SK-N-SH (cell line): ENCODE data around the gene RIMS3.

Experiments used
- EP300 ChIP-seq, 2 experiments: IDR thresholded peaks; 2 replicates each; pipeline versions ENCODE4 v1.4.0 to v1.6.1; 2012; ENCODE audit warnings: borderline replicate concordance in 1 of 2, low read depth in 1 of 2, low read length in 1 of 2
- JUND ChIP-seq: IDR thresholded peaks from 2 replicates; pipeline ENCODE4 v1.4.0; 2012
- MAX ChIP-seq: IDR thresholded peaks from 2 replicates; pipeline ENCODE4 v1.4.0; 2012; ENCODE audit warnings: low read depth
- SMC3 ChIP-seq: IDR thresholded peaks from 2 replicates; pipeline ENCODE4 v1.6.1; 2012; ENCODE audit warnings: low read depth, low read length, improper control_type of control experiment
- TAF1 ChIP-seq: IDR thresholded peaks from 2 replicates; pipeline ENCODE4 v1.6.1; 2012; ENCODE audit warnings: low read depth, mild to moderate bottlenecking, low read length, moderate library complexity, borderline replicate concordance
- TF ChIP-seq, protein P1 (sequence below): fragments of 200-600 bp; sonication (generic); IDR thresholded peaks from 2 replicates; pipeline ENCODE4 v1.6.1; 2017; ENCODE audit warnings: antibody characterized with exemption, mild to moderate bottlenecking, moderate library complexity

- TF ChIP-seq SMC3 (no peak), JUND (no peak), EP300 (IDR thresholded peaks at IDR 0.05; ENCODE audit: borderline replicate concordance in 1 of 2, low read depth in 1 of 2, low read length in 1 of 2) (no peak), MAX (no peak), TAF1 (no peak)
- TF ChIP-seq, protein P1, sequence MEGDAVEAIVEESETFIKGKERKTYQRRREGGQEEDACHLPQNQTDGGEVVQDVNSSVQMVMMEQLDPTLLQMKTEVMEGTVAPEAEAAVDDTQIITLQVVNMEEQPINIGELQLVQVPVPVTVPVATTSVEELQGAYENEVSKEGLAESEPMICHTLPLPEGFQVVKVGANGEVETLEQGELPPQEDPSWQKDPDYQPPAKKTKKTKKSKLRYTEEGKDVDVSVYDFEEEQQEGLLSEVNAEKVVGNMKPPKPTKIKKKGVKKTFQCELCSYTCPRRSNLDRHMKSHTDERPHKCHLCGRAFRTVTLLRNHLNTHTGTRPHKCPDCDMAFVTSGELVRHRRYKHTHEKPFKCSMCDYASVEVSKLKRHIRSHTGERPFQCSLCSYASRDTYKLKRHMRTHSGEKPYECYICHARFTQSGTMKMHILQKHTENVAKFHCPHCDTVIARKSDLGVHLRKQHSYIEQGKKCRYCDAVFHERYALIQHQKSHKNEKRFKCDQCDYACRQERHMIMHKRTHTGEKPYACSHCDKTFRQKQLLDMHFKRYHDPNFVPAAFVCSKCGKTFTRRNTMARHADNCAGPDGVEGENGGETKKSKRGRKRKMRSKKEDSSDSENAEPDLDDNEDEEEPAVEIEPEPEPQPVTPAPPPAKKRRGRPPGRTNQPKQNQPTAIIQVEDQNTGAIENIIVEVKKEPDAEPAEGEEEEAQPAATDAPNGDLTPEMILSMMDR, result no peak
These were observed 59.3 kb downstream of the RIMS3 start for GRCh38 chr1:40606194-40606593.
